ENCODE data around the gene STX8.

Gene STX8

DNA sequence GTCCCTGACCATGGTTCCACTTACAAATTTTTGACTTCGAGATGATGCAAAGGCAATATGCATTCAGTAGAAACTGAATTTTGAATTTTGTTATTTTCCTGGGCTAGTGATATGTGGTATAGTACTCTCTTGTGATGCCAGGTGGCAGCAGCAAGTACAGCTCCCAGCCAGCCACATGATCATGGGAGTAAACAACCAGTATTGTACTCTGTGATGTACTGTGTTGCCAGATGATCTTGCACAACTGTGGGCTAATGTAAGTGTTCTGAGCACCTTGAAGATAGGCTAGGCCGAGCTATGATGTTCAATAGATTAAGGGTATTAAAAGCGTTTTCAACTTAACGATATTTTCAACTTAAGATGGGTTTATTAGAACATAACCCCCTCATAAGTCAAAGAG, 250.8 kb downstream of the STX8 start:
- H3K27me3 ChIP-seq (ENCODE audit: insufficient read depth, low read length, poor library complexity), result no peaks in the 10 kb centered on the region

DNA sequence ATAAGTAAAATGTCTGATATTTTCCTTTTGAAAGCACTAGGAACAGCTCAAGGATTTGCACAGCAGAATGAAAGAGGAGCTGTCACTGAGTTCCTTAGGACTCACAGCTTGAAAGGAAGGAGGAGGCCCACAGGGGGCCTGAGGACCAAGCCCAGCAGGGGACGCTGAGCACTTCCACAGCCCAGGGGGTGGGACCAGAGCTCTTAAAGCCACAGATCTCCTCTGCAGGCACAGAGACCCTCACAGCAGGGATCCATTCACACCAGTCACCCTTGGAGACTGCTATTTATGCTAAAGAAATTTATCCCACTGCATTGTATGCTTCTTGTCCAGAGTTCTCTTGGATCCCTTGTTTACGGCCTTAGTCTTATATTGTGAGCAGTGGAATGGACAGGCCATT, 253.3 kb downstream of the STX8 start:
- no peaks in the 10 kb centered on the region for H4K20me1 ChIP-seq (ENCODE audit: insufficient read depth, low read length)
- no peak overlapping the region for H2AFZ ChIP-seq (ENCODE audit: low read depth, low read length)
- H3K36me3 ChIP-seq (ENCODE audit: insufficient read depth, low read length), result no peaks in the 10 kb centered on the region
- H3K9me3 ChIP-seq (ENCODE audit: insufficient read depth, low read length, severe bottlenecking), result peaks cover 7% of the 10 kb centered on the region
- no peaks in the 10 kb centered on the region for H3K4me1 ChIP-seq (ENCODE audit: insufficient read depth, low read length)
- DNase-seq (no peak), ATAC-seq (ENCODE audit: insufficient read depth, low read depth) (no peak)
- H3K27me3 ChIP-seq (ENCODE audit: insufficient read depth, low read length, poor library complexity), result no peaks in the 10 kb centered on the region
- H3K4me2 ChIP-seq (ENCODE audit: insufficient read depth, low read length), result no peak overlapping the region
- TF ChIP-seq EZH2 (IDR thresholded peaks at IDR 0.05; ENCODE audit: borderline replicate concordance, low read depth, low read length, severe bottlenecking), result no peak
- H3K27ac ChIP-seq (ENCODE audit: low read length), result no peak overlapping the region
- H3K4me3 ChIP-seq (ENCODE audit: low read depth in 1 of 2, low read length in 2 of 2), result no peak overlapping the region
- H3K9ac ChIP-seq (ENCODE audit: low read depth, low read length), result no peak overlapping the region
- no peaks in the 10 kb centered on the region for H3K79me2 ChIP-seq (ENCODE audit: insufficient read depth, low read length)

More for the DNA sequence above, 250.8 kb downstream of the STX8 start:
- no peak for DNase-seq
- Histone ChIP-seq H3K27ac (ENCODE audit: low read length) (no peak overlapping the region), H3K79me2 (ENCODE audit: insufficient read depth, low read length) (no peaks in the 10 kb centered on the region), H4K20me1 (ENCODE audit: insufficient read depth, low read length) (no peaks in the 10 kb centered on the region), H3K9me3 (ENCODE audit: insufficient read depth, low read length, severe bottlenecking) (no peaks in the 10 kb centered on the region), H3K9ac (ENCODE audit: low read depth, low read length) (no peak overlapping the region), H3K36me3 (ENCODE audit: insufficient read depth, low read length) (no peaks in the 10 kb centered on the region), H3K4me2 (ENCODE audit: insufficient read depth, low read length) (no peak overlapping the region), H2AFZ (ENCODE audit: low read depth, low read length) (no peak overlapping the region), H3K4me1 (ENCODE audit: insufficient read depth, low read length) (no peaks in the 10 kb centered on the region), H3K4me3 (ENCODE audit: low read depth in 1 of 2, low read length in 2 of 2) (no peak overlapping the region)
- TF ChIP-seq, protein P1, sequence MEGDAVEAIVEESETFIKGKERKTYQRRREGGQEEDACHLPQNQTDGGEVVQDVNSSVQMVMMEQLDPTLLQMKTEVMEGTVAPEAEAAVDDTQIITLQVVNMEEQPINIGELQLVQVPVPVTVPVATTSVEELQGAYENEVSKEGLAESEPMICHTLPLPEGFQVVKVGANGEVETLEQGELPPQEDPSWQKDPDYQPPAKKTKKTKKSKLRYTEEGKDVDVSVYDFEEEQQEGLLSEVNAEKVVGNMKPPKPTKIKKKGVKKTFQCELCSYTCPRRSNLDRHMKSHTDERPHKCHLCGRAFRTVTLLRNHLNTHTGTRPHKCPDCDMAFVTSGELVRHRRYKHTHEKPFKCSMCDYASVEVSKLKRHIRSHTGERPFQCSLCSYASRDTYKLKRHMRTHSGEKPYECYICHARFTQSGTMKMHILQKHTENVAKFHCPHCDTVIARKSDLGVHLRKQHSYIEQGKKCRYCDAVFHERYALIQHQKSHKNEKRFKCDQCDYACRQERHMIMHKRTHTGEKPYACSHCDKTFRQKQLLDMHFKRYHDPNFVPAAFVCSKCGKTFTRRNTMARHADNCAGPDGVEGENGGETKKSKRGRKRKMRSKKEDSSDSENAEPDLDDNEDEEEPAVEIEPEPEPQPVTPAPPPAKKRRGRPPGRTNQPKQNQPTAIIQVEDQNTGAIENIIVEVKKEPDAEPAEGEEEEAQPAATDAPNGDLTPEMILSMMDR (IDR thresholded peaks at IDR 0.05; ENCODE audit: borderline replicate concordance, extremely low read depth, low read length, poor library complexity, severe bottlenecking), result no peak
- no peak for TF ChIP-seq EZH2 (IDR thresholded peaks at IDR 0.05; ENCODE audit: borderline replicate concordance, low read depth, low read length, severe bottlenecking)
- no peak for ATAC-seq (ENCODE audit: insufficient read depth, low read depth)

DNA sequence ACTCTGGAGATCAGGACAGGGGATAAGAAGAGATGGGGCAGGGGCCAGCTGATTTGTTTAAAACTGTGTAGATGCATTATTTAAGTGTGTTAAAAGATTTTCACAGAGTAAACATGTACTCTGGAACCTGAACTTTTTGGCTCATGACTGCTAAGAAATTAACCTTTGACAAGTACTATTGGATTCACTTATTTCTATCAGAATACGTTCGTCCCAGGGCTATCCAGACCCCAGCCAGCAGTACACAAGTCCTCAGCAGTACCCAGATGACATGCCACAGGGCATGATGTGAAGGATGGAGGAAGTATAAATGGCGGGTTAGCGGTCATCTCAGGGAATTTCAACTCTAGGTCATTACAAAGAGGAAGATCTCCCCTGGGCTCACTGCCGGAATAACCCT, 253.7 kb downstream of the STX8 start:
- no peak overlapping the region for H3K4me3 ChIP-seq (ENCODE audit: low read depth in 1 of 2, low read length in 2 of 2)
- TF ChIP-seq, protein P1 (IDR thresholded peaks at IDR 0.05; ENCODE audit: borderline replicate concordance, extremely low read depth, low read length, poor library complexity, severe bottlenecking), result no peak
- no peak for TF ChIP-seq EZH2 (IDR thresholded peaks at IDR 0.05; ENCODE audit: borderline replicate concordance, low read depth, low read length, severe bottlenecking)
- no peak for ATAC-seq (ENCODE audit: insufficient read depth, low read depth)

DNA sequence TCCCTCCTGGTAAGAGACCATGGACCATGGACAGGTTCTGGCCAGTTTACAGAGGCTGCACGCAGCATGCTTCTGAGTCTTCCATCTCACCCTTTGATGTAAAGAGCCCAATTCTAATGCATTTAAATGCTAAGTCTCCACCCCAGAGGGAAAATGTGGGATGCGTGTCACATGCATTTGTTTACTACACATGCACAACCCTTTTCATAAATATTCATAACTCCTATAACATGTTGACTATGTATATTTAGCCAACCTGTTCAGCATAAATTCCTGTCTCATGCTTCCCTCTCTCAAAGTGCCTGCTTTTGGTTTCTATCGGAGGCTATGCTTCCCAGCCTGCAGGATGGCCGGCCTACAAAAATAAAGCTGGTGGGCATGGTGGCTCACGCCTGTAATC, 260.3 kb downstream of the STX8 start:
- no peak overlapping the region for H3K4me2 ChIP-seq (ENCODE audit: insufficient read depth, low read length)
- H4K20me1 ChIP-seq (ENCODE audit: insufficient read depth, low read length), result no peaks in the 10 kb centered on the region
- H3K4me1 ChIP-seq (ENCODE audit: insufficient read depth, low read length), result no peaks in the 10 kb centered on the region
- no peaks in the 10 kb centered on the region for H3K27me3 ChIP-seq (ENCODE audit: insufficient read depth, low read length, poor library complexity)
- TF ChIP-seq, protein P1 (IDR thresholded peaks at IDR 0.05; ENCODE audit: borderline replicate concordance, extremely low read depth, low read length, poor library complexity, severe bottlenecking), result no peak
- no peak for TF ChIP-seq EZH2 (IDR thresholded peaks at IDR 0.05; ENCODE audit: borderline replicate concordance, low read depth, low read length, severe bottlenecking)
- no peaks in the 10 kb centered on the region for H3K36me3 ChIP-seq (ENCODE audit: insufficient read depth, low read length)
- H3K9me3 ChIP-seq (ENCODE audit: insufficient read depth, low read length, severe bottlenecking), result peaks cover 7% of the 10 kb centered on the region
- no peak overlapping the region for H3K27ac ChIP-seq (ENCODE audit: low read length)
- DNase-seq (no peak), ATAC-seq (ENCODE audit: insufficient read depth, low read depth) (no peak)
- H3K4me3 ChIP-seq (ENCODE audit: low read depth in 1 of 2, low read length in 2 of 2), result no peak overlapping the region
- no peak overlapping the region for H2AFZ ChIP-seq (ENCODE audit: low read depth, low read length)
- H3K79me2 ChIP-seq (ENCODE audit: insufficient read depth, low read length), result no peaks in the 10 kb centered on the region
- H3K9ac ChIP-seq (ENCODE audit: low read depth, low read length), result no peak overlapping the region

More for the DNA sequence above, 253.7 kb downstream of the STX8 start:
- Histone ChIP-seq H3K4me1 (ENCODE audit: insufficient read depth, low read length) (no peaks in the 10 kb centered on the region), H3K27ac (ENCODE audit: low read length) (no peak overlapping the region), H3K9me3 (ENCODE audit: insufficient read depth, low read length, severe bottlenecking) (peaks cover 7% of the 10 kb centered on the region), H4K20me1 (ENCODE audit: insufficient read depth, low read length) (no peaks in the 10 kb centered on the region), H3K9ac (ENCODE audit: low read depth, low read length) (no peak overlapping the region), H3K79me2 (ENCODE audit: insufficient read depth, low read length) (no peaks in the 10 kb centered on the region), H3K4me2 (ENCODE audit: insufficient read depth, low read length) (no peak overlapping the region), H3K36me3 (ENCODE audit: insufficient read depth, low read length) (no peaks in the 10 kb centered on the region), H2AFZ (ENCODE audit: low read depth, low read length) (no peak overlapping the region), H3K27me3 (ENCODE audit: insufficient read depth, low read length, poor library complexity) (no peaks in the 10 kb centered on the region)
- no peak for DNase-seq

Data from DND-41 (cell line).